ENCODE results near the gene NXF1.
"Not testable (repeated sequence)": the region's sequence is repeated elsewhere in the genome, so short reads cannot be mapped to it uniquely, and the experiment has no call there.

Gene NXF1

DNA sequence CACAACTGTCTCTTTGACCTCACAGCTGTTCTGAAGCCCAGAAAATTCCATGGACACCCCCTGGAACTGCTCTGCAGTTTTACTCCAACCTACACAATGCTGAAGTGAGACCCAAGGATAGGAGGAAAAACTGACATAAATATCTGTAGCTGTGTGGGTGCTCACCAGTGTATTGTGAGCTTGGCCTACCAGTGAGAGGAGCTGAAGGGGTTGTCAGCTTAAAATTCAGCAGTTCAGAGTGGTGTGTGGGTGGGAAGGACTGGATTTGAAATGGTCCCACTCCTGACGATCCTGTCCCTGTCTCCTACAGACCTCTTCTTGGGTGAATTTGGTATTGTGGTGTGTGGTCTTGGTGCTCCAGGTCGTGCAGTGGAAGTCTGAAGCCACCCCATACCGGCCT is 15.7 kb downstream of the NXF1 start:
- DNase-seq (ENCODE audit: low read depth in 1 of 2, low spot score in 1 of 2): no peak
- in situ Hi-C loops (cut with HindIII; ENCODE audit: low pct_unique_long_range_greater_than_20kb, low sequenced_read_pairs): no loop called here
- TF ChIP-seq JUND (IDR thresholded peaks at IDR 0.05; ENCODE audit: low read depth): no peak

DNA sequence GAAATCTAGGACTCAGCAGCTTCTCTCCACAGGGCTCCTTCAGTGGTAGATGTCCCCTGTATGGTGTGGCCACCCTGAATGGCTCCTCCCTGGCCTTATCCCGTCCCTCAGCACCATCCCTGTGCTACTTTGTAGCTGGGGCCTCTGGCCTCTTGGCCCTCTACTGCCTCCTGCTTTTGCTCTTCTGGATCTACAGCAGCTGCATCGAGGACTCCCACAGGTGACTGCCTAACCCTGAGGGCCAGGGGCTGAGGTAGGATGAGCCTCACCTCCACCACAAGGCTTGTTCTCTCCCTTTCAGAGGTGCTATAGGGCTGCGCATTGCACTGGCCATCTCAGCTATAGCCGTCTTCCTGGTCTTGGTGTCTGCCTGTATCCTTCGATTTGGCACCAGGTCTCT is 16.2 kb downstream of the NXF1 start:
- in situ Hi-C loops (cut with HindIII; ENCODE audit: low pct_unique_long_range_greater_than_20kb, low sequenced_read_pairs): no loop called here
- no peak for DNase-seq (ENCODE audit: low read depth in 1 of 2, low spot score in 1 of 2)
- no peak for TF ChIP-seq JUND (IDR thresholded peaks at IDR 0.05; ENCODE audit: low read depth)

GRCh38 chr11:62787005-62787759 is 18.1 kb downstream of the NXF1 start, which contains the start of gene TMEM179B:
TMEM179B (plus strand) TSS chr11:62787402; CDS start chr11:62787432, 30 bp downstream.
- TF ChIP-seq JUND (IDR thresholded peaks at IDR 0.05; ENCODE audit: low read depth): peak; percentile 24; the same call in 1 of the 2 replicates

GRCh38 chr11:62786318-62787004 is 18.8 kb downstream of the NXF1 start:
- peak; percentile 93 to 94 for DNase-seq (ENCODE audit: low read depth in 1 of 2, low spot score in 1 of 2)
- in situ Hi-C loops (cut with HindIII; ENCODE audit: low pct_unique_long_range_greater_than_20kb, low sequenced_read_pairs): no loop called here
- TF ChIP-seq JUND (IDR thresholded peaks at IDR 0.05; ENCODE audit: low read depth): no peak

More at GRCh38 chr11:62787005-62787759, 18.1 kb downstream of the NXF1 start, which contains the start of gene TMEM179B:
- in situ Hi-C loops (cut with HindIII; ENCODE audit: low pct_unique_long_range_greater_than_20kb, low sequenced_read_pairs): no loop called here
- DNase-seq (ENCODE audit: low read depth in 1 of 2, low spot score in 1 of 2): peak; percentile 95 to 99

- TF ChIP-seq JUND (IDR thresholded peaks at IDR 0.05; ENCODE audit: low read depth): no peak
- DNase-seq (ENCODE audit: low read depth in 1 of 2, low spot score in 1 of 2): no peak
- in situ Hi-C loops (cut with HindIII; ENCODE audit: low pct_unique_long_range_greater_than_20kb, low sequenced_read_pairs): no loop called here
Observed at GRCh38 chr11:62782753-62783152, 22.5 kb downstream of the NXF1 start.

DNA sequence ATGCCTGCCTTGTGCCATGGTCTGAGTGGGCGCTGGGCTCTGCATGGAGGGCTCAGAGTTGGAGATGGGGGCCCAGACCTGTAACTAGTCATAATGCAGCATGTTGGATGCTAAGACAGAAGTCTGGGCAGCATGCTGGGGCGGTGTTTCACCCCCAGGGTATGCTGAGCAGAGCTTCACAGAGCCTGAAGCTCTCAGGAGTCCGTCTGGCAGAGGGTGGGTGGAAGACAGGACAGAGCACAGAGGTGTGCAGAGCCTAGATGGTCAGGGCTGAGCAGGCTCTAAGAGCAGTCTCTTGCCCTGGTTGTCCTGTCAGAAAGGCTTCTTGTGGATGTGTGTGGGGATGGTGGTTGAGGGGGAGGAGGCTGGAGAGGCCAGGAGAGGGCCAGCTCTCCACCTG is 26.8 kb downstream of the NXF1 start:
- in situ Hi-C loops (cut with HindIII; ENCODE audit: low pct_unique_long_range_greater_than_20kb, low sequenced_read_pairs): no loop called here
- no peak for DNase-seq (ENCODE audit: low read depth in 1 of 2, low spot score in 1 of 2)
- TF ChIP-seq JUND (IDR thresholded peaks at IDR 0.05; ENCODE audit: low read depth): no peak

DNA sequence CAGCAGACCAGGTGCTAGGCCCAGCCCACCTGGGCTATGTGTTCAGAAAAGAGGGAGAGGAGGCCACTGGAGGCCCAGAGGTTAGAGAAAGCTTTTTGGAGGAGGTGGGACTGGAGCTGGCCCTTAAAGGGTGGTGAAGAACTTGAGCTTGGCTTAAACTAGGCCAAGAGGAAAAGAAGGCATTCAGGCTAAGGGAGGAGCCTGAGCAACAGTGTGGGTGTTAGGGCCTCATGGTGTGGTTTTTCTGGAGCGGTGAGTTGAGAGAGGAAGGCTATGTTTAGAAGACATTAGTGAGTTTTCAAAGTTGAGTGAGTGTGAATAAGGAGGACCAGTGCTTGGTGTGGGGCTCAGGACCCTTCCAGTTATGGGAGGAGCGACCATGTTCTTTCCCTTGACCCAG is 27.9 kb downstream of the NXF1 start:
- in situ Hi-C loops (cut with HindIII; ENCODE audit: low pct_unique_long_range_greater_than_20kb, low sequenced_read_pairs): no loop called here
- TF ChIP-seq JUND (IDR thresholded peaks at IDR 0.05; ENCODE audit: low read depth): no peak
- DNase-seq (ENCODE audit: low read depth in 1 of 2, low spot score in 1 of 2): no peak

- no peak for TF ChIP-seq JUND (IDR thresholded peaks at IDR 0.05; ENCODE audit: low read depth)
- in situ Hi-C loops (cut with HindIII; ENCODE audit: low pct_unique_long_range_greater_than_20kb, low sequenced_read_pairs): no loop called here
- DNase-seq (ENCODE audit: low read depth in 1 of 2, low spot score in 1 of 2): no peak
Observed at GRCh38 chr11:62775646-62776045, 29.6 kb downstream of the NXF1 start.

- no peak for DNase-seq (ENCODE audit: low read depth in 1 of 2, low spot score in 1 of 2)
- in situ Hi-C loops (cut with HindIII; ENCODE audit: low pct_unique_long_range_greater_than_20kb, low sequenced_read_pairs): no loop called here
- no peak for TF ChIP-seq JUND (IDR thresholded peaks at IDR 0.05; ENCODE audit: low read depth)
Observed at GRCh38 chr11:62774407-62774806, 30.8 kb downstream of the NXF1 start.

GRCh38 chr11:62771144-62772021 is 33.9 kb downstream of the NXF1 start, which contains the start of gene TAF6L:
TAF6L (plus strand) TSS chr11:62771396; CDS start chr11:62775784, 4,388 bp downstream.
- peak; percentile 98 to 99 for DNase-seq (ENCODE audit: low read depth in 1 of 2, low spot score in 1 of 2)
- no peak for TF ChIP-seq JUND (IDR thresholded peaks at IDR 0.05; ENCODE audit: low read depth)
- in situ Hi-C loops (cut with HindIII; ENCODE audit: low pct_unique_long_range_greater_than_20kb, low sequenced_read_pairs): no loop called here

DNA sequence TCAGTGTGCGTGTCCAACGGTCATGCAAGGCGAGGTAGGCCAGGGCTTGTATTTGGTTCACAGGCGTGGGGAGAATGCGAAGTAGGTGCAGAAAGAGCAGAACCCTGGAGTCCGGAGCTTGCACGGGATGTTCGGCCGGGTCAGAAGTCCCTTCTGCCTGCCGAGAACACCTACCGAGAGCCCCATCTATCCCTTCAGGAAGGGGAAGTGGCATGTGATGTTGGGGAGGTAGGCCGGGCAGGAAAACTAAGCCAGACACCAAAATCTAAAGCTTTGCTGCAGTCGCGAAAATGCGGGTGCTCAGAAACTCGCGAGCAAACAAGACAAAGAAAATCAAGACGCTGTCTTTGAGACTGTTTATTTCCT is 34.5 kb downstream of the NXF1 start:
- in situ Hi-C loops (cut with HindIII; ENCODE audit: low pct_unique_long_range_greater_than_20kb, low sequenced_read_pairs): no loop called here
- no peak for DNase-seq (ENCODE audit: low read depth in 1 of 2, low spot score in 1 of 2)
- no peak for TF ChIP-seq JUND (IDR thresholded peaks at IDR 0.05; ENCODE audit: low read depth)

GRCh38 chr11:62760867-62761227 is 44.4 kb downstream of the NXF1 start:
- in situ Hi-C loops (cut with HindIII; ENCODE audit: low pct_unique_long_range_greater_than_20kb, low sequenced_read_pairs); DNase-seq (ENCODE audit: low read depth in 1 of 2, low spot score in 1 of 2): not testable (repeated sequence)

Measured in T47D (cell line).